GM21447 (cell line): ENCODE data around the gene NR4A3.
"Not testable (repeated sequence)": the region's sequence is repeated elsewhere in the genome, so short reads cannot be mapped to it uniquely, and the experiment has no call there.

Experiments
- ATAC-seq: cut with Tn5 transposase; IDR thresholded peaks from one replicate; pipeline ENCODE4 v1.9.1; 2021; ENCODE audit not compliant: unreplicated experiment

Gene NR4A3

DNA sequence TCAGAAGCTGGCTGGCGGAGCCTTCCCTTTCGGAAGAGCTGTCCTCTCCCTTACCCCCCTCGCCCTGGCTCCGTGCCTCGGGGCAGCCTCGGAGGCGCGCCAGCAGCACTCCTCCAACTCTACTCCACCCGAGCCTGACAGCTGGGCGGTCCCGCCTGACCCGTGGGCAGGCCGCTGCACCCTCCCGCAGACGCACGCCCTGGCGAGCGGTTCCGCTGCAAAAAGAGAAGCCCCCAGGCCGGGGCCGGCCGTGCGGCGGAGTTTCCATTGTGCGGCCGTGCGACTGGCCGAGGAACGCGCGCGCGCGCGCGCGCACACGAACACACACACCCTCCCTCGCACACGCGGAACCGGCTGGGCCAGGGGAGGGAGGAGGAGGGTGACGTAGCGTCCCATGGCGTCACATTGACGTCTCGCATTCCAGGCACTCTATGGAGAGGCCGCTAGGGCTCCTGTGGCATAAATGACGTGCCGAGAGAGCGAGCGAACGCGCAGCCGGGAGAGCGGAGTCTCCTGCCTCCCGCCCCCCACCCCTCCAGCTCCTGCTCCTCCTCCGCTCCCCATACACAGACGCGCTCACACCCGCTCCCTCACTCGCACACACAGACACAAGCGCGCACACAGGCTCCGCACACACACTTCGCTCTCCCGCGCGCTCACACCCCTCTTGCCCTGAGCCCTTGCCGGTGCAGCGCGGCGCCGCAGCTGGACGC is at the start of gene NR4A3:
Gene NR4A3, plus strand, starts transcription at position 490 of the 713 bp plus-strand sequence. CDS start 6,158 bp downstream, outside the sequence.
- ATAC-seq, result peak; percentile 36

DNA sequence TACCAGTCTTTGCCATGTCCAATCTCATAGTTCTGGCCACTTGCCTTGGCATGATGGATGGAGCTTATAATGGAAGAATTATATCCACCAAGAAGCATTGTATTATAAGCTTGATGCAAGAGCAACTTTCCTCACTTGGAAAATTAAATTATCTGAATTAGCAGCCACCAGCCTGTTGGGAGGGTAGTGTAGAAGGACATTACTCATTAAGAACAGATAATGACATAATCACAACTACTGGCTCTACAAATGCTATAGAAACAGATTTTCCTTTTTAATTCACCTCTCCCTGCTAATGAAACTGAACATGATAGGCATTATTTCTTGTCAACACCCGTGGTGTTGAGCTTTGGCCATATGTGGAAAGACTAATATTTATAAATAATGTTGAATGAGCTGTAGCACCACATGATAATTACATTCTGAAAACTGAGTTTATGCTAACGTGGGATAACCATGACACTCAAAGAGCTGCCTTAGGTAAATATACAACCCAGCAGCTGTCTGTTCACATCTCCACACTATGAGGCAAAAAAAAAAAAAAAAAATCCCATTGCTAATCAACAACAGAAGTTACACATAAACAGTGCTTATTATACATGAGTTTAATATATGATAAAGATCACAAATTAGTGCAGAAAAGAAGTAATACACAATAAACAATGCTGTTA is 48.1 kb upstream of the NR4A3 start:
- no peak for ATAC-seq

DNA sequence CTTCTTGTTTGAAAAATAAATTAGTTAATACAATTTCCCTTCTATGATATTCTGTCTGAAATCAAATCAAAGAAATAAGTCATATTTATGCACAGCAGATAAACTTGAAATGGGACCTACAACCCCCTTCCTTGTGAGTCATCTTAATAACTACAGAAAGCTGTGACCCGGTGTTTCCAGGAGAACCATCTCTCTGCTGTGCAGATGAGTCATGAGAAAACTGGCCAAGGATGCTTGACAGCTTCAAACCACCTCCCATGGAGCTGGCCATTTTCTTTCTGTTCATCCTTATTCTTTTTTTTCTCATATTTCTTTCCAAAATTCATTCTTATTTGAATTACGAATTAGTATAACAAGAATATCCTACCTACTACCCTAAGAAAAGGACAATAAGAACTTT is 43.4 kb upstream of the NR4A3 start:
- no peak for ATAC-seq

DNA sequence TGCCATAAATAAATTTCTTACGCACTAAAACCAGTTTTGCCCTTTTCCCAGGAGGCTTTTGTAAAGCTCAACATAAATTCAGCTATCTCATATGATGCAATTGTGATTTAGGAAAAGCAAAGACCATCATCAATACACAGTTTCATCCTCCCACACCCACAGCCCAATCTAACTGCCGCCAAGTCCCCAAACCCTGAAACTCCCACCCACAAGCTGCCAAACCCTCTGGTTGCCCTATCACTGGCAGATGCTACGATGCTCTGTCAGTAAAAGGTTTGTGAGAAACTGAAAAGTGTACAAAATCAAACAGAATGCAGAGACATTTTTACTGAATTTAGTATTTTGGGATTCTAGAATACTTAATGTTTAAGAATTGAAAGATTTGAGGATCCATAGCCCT is 42.8 kb upstream of the NR4A3 start:
- ATAC-seq, result no peak

DNA sequence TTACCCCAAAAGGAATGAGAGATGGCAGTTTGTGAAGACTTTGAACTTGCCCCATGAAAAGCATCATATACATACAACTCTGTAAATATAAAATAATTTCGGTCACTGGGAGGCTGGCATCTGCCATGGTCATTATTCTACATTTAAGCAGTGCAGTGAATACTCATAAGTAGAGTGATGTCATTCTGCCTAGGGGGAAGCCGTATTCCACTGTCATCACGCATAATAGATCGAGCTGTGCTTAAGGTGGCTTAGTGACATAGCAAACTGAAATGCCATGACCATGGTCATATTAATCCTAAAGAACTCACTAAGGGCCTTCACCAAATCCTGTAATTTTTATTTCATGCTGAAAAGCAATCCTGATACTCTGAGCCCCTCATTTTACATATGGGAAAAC is 42.4 kb upstream of the NR4A3 start:
- ATAC-seq, result no peak

DNA sequence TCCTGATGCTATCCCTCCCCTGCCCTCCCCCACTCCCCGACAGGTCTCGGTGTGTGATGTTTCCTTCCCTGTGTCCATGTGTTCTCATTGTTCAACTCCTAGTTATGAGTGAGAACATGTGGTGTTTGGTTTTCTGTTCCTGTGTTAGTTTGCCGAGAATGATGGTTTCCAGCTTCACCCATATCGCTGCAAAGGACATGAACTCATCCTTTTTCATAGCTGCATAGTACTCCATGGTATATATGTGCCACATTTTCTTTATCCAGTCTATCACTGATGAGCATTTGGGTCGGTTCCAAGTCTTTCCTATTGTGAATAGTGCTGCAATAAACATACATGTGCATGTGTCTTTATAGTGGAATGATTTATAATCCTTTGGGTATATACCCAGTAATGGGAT is 39.3 kb upstream of the NR4A3 start:
- not testable (repeated sequence) for ATAC-seq

DNA sequence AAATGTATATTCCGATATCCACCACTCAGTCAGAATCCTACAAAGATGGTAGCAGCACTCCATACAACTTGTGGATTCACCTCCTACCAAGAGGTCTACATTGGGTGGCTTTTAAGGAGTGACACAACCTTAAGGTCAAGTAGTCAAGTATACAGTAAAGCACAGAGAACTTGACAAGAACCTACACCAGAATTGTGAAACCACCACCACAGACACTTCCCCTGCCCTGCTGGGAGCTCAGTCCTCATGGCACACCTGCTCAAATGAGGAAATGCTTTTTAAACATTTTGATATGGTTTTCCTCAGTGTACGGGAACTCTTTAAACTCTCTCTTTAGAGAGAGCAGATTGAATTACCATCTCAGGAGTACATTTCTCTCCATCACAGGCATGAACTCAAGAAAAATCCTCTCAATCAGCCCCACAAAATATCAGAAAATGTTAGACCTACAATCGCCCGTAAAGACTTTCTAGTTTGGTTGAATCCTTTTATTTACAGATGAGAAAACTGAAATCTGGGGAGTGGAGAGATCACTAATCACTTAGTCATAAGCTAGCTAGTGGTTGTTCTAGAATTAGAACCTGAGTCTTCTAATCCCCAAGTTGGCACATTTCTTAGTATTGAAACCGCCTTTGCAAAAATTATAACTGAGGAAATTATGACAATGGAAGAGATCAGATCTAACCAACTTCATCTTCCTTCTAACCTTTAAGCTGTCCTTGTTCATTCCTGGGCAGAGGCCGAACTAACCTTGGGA is 38.5 kb upstream of the NR4A3 start:
- ATAC-seq, result no peak

DNA sequence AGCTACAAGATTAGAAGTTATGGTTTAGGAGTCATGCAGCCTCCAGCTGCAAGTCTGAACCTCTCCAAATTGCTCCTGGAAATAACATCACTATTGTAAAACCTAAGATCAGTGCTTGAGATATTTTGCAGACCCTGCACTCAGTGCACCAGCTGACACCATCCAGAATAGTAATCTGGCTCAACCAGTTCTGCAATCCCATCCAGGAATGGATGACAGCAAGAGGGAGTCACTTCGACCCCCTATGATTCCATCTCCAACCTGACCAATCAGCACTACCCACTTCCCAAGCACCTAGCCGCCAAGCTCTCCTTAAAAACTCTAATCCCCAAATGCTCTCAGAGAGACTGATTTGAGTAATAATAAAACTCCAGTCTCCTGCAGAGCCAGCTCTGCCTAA is 37.9 kb upstream of the NR4A3 start:
- no peak for ATAC-seq

DNA sequence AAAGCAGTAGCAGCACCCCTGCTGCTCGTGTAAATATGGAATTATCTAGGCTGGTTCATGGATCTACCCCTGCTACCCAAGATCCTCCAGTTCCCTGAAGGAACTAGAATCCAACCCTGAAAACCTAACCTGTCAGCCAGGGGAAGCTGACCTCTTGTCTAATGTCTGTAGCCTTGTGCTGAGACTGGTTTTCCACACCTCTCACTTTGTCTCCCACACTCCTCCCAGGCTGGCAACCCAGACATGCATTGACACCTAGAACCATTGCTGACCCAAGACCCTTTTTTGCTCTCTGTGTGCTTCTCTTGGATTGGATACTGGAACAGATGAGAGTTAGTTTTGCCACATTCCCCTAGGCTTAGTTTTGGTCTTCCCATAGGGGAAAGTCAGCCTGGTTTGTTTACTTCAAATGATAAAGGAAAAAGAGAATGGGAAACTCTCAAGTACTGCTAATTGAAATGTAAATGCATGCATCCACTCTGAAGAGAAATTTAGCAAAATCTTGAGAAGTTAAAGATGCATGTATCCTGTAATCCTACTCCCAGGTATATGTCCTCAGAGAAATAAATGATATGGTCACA is 36.6 kb upstream of the NR4A3 start:
- no peak for ATAC-seq

DNA sequence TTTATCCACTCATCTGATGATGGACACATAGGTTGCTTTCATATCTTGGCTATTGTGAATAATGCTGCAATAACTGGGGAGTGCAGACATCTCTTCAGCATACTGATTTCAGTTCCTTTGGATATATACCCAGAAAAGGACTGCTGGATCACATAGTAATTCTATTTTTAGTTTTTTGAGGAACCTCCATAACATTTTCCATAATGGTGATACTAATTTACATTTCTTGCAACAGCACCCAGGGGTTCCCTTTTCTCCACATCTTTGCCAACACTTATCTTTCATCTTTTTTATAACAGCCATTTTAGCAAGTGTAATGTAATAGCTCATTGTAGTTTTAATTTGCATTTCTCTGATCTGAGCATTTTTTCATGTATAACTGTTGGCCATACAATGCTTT is 34.1 kb upstream of the NR4A3 start:
- ATAC-seq, result no peak

DNA sequence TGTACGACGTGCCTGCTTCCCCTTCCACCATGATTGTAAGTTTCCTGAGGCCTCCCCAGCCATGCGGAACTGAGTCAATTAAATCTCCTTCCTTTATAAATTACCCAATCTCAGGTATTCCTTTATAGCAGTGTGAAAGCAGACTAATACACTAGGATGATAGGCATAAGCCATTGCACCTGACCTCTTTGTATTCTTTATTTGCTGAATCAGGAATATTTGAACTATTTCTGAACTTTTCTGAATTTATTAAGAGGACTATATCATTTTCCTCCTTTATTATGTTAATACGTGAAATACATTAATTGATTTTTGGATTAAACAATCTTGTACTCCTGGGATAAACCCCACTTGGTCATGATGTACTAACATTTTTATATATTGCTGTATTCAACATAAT is 28.2 kb upstream of the NR4A3 start:
- no peak for ATAC-seq

DNA sequence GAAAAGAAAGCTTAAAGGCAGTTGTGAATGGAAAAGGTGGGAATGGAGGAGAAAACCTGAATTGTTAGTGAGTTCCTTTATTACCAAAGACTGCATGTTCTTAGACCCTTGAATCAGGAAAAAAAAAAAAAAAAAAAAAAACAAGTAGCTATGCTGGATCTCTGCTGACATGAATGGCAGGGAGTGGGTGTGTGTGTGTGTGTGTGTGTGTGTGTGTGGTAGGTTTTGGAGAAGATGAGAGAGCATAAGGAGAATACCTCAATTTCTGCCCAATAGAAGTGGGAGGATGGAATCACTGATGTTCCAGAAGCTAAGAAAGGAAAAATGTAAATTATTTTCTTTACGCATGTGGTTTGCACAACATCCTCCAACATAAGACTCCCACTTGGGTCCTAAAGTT is 25.5 kb upstream of the NR4A3 start:
- no peak for ATAC-seq

DNA sequence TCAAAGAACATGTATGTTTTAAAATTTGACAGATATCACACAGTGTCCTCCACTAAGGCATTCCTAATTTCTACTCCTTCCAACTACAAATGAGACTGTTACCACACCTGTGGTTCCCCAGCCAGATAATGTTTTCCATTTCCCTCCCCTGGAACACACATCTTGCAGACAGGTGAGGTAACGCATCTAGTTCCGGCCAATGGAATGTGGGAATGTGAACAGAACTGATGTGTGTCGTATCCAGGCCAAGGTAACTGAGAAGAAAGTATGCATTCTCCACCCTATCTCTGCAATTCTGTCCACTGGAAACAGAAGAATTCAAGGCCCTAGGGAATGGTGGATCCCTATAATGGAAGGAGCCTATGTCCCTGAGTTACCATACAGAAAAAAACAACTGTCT is 19.9 kb upstream of the NR4A3 start:
- no peak for ATAC-seq

DNA sequence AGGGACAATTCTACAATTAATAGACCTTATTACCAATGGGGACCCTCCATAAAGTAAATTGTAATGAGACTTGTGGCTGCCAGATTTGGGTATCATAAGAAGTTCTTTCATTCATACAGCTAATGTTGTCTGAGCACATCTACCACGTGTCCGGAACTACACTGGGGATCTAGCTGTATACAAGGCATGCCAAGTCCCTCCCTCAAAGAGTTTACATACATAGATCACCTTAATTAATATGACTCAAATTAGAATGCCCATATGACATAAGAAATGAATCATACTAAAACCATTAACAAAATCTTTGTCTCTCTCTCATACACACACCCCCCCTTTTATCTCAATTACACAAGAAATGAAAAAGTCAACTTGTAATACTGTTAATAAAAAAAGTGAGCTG is 18.0 kb upstream of the NR4A3 start:
- no peak for ATAC-seq

DNA sequence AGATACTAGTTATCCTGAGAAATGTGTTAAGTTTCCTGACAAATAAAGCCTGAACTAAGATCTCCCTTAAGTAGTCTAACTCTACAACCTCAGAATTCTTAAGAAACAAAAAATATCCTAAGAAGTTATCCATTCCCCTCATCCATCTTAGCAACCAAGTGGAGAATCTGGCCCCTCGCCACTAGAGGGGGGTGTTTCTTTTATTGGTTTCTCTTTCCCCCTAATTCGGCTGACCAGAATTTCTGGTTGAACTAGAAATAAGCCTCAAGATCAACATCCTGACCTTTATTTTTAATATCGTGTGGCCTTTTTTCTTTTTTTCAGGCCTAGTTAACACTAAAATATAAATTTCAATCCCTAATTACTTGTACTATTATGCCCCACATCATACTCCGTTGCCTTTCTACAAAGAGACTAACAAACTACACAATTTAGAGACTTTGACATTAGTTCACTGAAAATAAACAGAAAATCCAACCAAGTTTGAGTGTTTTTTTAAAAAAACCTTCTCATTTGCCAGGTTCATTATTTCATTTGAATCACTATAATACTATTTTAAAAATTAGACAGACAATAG is 14.3 kb upstream of the NR4A3 start:
- peak; percentile 55 for ATAC-seq

DNA sequence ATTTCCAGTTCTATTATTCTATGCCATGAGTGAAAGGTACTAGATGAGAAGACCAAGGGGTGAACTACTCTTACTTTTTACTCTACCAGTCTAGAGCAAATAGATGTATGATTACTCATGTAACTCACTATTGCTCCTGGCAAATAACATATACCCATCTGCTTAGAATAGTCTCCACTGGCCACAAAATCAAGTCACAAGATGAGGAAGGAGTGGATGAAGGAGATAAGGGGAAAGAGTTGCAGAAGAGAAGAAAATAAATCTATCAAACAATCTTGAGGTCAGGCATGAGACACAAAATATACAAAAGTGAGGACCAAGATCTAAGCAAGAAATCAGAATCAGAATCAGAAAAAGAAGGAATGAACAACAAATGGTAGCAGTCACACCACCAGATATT is 13.7 kb upstream of the NR4A3 start:
- ATAC-seq, result no peak

DNA sequence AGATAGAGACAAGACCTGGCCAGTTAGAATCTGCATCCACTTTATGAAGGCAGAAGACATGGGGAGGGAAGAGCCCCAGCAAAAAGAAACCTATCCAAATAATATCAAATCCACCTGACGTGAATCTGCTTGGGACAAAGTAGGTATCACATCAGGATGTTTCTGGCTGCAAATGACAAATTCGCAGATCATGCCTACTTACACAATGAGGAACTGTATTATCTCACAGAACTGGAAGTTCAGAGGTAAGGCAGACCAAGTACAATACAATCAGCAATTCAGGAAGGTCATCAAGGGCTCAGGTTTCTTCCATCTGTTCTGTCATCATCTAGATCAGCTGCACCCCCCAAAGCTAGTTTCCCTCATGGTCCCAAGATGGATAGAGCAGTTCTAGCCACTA is 13.2 kb upstream of the NR4A3 start:
- no peak for ATAC-seq

DNA sequence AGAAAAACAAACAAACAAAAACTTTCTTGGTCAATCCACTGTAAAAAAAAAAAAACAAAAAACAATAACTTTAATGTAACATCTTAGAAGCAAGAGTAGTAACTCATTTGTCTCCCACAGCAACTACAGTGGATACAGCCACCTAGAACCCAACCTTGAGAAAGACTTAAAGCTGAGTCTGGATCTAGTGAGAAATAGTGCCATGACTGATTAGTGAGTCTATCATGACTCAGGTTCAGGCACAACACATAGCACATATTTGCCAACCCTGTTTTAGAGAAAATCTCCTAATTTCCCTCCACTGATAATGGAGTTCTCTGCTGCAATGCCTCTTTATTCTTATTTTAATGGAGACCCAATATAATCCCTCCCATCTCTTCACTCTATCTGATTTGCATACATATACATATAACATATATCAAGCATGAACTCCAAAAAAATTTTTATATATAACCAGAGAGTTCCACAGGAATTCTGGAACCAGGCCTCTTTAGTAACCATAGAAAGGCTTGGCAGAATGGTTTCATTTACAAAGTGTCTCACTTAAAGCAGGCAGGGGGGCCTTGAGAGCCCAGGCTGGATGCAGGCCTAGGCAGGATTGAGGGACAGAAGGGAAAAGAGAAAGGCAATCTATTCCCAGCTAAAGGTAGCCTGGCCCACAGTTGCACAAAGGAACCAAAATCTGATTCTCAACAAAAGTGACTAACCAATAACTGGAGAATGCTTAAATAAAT is 11.9 kb upstream of the NR4A3 start:
- ATAC-seq, result no peak

DNA sequence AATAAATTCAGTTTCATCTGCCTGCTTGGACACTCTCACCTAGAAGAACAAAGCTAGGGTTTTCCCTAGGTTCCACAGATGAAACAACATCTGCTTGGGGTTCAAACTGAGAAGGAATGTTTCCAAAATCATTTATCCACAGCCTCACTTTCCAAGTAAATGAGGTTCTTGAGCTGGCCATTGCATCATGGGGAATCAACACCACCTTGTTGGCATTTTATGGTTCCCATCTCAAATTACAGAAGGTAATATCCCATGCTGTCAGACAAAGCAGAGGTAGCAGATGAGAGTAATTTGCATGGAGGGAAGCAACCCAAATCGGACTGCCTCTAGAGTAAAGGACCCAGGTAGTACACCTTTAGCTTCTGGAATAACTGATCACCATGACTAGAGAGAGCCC is 10.5 kb upstream of the NR4A3 start:
- peak; percentile 18 for ATAC-seq

DNA sequence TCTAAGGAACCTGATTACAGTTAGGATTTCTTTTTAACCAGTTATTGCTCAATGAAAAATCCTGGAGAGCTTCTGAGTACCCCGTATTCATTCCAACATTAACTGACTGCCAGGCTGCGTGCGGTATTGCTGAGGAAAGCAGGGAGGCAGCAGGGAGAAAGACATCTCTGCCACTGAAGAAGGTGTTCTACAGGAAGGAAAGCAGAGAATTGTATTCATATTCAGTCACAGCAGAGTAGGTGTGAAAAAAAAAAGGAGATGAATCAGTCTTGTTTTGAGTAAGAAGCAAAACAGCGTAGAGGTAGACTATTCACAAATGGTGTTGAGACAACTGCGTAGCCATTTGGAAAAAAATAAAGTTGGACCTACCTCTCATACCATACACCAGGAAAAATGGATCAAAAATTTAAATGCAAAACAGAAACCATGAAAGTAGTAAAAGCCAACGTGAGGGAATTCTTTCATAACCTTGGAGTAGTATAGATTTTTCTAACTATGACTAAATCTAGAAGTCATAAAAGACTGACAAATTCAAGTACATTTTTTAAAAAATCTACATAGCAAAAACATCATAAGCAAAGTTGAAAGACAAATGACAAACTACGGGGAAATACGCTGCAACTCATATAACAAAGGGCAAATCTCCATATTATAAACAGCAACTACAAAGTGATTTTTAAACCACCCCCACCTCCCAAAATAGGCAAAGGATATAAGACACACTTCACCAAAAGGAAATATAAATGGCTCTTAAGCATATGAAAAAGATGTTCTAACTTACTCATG is 9.9 kb upstream of the NR4A3 start:
- peak; percentile 70 for ATAC-seq
